ENCODE measurements around the gene MPPED2.

The MPPED2 gene

DNA sequence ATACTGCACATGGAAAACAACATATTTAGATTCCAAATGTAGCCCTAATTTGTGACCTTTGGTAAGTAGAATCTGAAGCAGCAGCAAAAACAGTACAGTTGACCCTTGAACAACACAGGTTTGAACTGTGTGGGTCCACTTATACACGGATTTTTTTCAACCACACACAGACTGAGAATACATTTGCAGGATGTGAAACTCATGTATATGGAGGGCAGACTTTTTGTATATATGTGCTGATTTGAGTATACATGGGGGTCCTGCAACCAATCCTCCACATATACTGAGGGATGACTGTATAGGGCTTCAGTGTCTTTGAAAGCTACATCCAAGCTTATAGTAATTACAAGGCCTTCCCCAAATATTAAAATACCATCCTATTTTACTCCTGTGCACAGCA lies 120.5 kb downstream of the MPPED2 start:
- no peak for DNase-seq (ENCODE audit: low read depth in 1 of 2, low spot score in 1 of 2)
- no peak for TF ChIP-seq CTCF (IDR thresholded peaks at IDR 0.05; ENCODE audit: insufficient read depth, low read length)
- TF ChIP-seq POLR2AphosphoS5 (IDR thresholded peaks at IDR 0.05; ENCODE audit: low read depth) = no peak
- TF ChIP-seq GABPA (IDR thresholded peaks at IDR 0.05; ENCODE audit: low read depth) = no peak
- TF ChIP-seq SPI1 (IDR thresholded peaks at IDR 0.05; ENCODE audit: borderline replicate concordance, low read depth) = no peak
- no peak for TF ChIP-seq REST (IDR thresholded peaks at IDR 0.05; ENCODE audit: insufficient replicate concordance, low read depth)
- no peaks in the 10 kb centered on the region for H3K27me3 ChIP-seq (ENCODE audit: insufficient read depth, poor library complexity, severe bottlenecking)
- H3K27ac ChIP-seq (replicated peaks) = no peak overlapping the region
- no peak overlapping the region for H3K4me3 ChIP-seq (replicated peaks; ENCODE audit: insufficient read depth, low read length)

DNA sequence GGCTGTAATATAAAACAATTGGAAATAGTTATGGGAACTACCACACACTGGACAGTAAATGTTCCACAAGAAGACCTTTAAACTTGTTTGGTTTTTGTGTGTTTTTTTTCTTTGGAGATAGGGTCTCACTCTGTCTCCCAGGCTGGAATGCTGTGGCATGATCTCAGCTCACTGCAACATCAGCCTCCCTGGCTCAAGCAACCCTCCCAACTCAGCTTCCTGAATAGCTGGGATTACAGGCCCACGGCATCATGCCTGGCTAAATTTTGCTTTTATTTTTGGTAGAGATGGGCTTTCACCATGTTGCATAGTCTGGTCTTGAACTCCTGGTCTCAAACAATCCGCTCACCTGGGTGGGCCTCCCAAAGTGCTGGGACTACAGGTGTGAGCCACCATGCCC lies 121.0 kb downstream of the MPPED2 start:
- DNase-seq (ENCODE audit: low read depth in 1 of 2, low spot score in 1 of 2) = no peak
- H3K4me3 ChIP-seq (replicated peaks; ENCODE audit: insufficient read depth, low read length) = no peak overlapping the region
- TF ChIP-seq CTCF (IDR thresholded peaks at IDR 0.05; ENCODE audit: insufficient read depth, low read length) (no peak), REST (IDR thresholded peaks at IDR 0.05; ENCODE audit: insufficient replicate concordance, low read depth) (no peak), POLR2AphosphoS5 (IDR thresholded peaks at IDR 0.05; ENCODE audit: low read depth) (no peak), SPI1 (IDR thresholded peaks at IDR 0.05; ENCODE audit: borderline replicate concordance, low read depth) (no peak), GABPA (IDR thresholded peaks at IDR 0.05; ENCODE audit: low read depth) (no peak)
- H3K27me3 ChIP-seq (ENCODE audit: insufficient read depth, poor library complexity, severe bottlenecking) = no peaks in the 10 kb centered on the region
- H3K27ac ChIP-seq (replicated peaks) = no peak overlapping the region

- no peak for DNase-seq (ENCODE audit: low read depth in 1 of 2, low spot score in 1 of 2)
- TF ChIP-seq GABPA (IDR thresholded peaks at IDR 0.05; ENCODE audit: low read depth) (no peak), SPI1 (IDR thresholded peaks at IDR 0.05; ENCODE audit: borderline replicate concordance, low read depth) (no peak), POLR2AphosphoS5 (IDR thresholded peaks at IDR 0.05; ENCODE audit: low read depth) (no peak), CTCF (IDR thresholded peaks at IDR 0.05; ENCODE audit: insufficient read depth, low read length) (no peak), REST (IDR thresholded peaks at IDR 0.05; ENCODE audit: insufficient replicate concordance, low read depth) (no peak)
- Histone ChIP-seq H3K4me3 (replicated peaks; ENCODE audit: insufficient read depth, low read length) (no peak overlapping the region), H3K27me3 (ENCODE audit: insufficient read depth, poor library complexity, severe bottlenecking) (no peaks in the 10 kb centered on the region), H3K27ac (replicated peaks) (no peak overlapping the region)
Observed at GRCh38 chr11:30463266-30463665, 122.9 kb downstream of the MPPED2 start.

All from HL-60 (cell line).